H1 (cell line): Measurements from ENCODE around the gene NEDD4L. TPM values are rescaled to one million over a fixed set of nuclear protein-coding genes. Genes with fewer than 3 reads are reported as not detected.

Experiments used
- CTCF ChIA-PET: fragments of 300-600 bp; sonication (Branson Sonifier 250); formaldehyde crosslinking; loops from one replicate; lab custom pipeline; 2021; ENCODE audit not compliant: partially characterized antibody; lab: Charles Lee
- POLR2A ChIA-PET: fragments of 300-600 bp; sonication (Branson Sonifier 250); formaldehyde crosslinking; loops from one replicate; lab custom pipeline; 2021; ENCODE audit warnings: inconsistent platforms; ENCODE audit not compliant: partially characterized antibody; lab: Charles Lee
- DNase-seq, 2 experiments: peaks; one replicate each; pipeline versions ENCODE4 v3.0.0 to v3.0.0-alpha.2; 2010 to 2022; ENCODE audit warnings: low spot score in 2 of 2, low read depth in 1 of 2, mixed read lengths in 1 of 2
- FAIRE-seq: peaks from 2 replicates; lab custom pipeline; 2011; peaks lifted over from hg19 to GRCh38; lab: Jason Lieb, UNC
- H2AFZ ChIP-seq: 2 replicates; pipeline ENCODE4 v1.8.1; 2012; ENCODE audit warnings: low read length, inconsistent platforms
- H2AK5ac ChIP-seq: 2 replicates; pipeline ENCODE4 v1.6.1; 2013; ENCODE audit warnings: low read depth, low read length
- H2BK120ac ChIP-seq: replicated peaks from 2 replicates; pipeline ENCODE3; 2013; ENCODE audit warnings: low read depth, low read length, inconsistent platforms
- H2BK12ac ChIP-seq: 2 replicates; pipeline ENCODE4 v1.6.1; 2013; ENCODE audit warnings: low read depth, low read length
- H2BK15ac ChIP-seq: 2 replicates; pipeline ENCODE4 v1.6.1; 2013; ENCODE audit warnings: low read length
- H2BK20ac ChIP-seq: 2 replicates; pipeline ENCODE4 v1.6.1; 2013; ENCODE audit warnings: low read length
- H2BK5ac ChIP-seq: 2 replicates; pipeline ENCODE4 v1.6.1; 2013; ENCODE audit warnings: low read depth, low read length
- H3K14ac ChIP-seq: 2 replicates; pipeline ENCODE4 v1.6.1; 2013; ENCODE audit warnings: inconsistent platforms; ENCODE audit not compliant: insufficient read length
- H3K18ac ChIP-seq: 2 replicates; pipeline ENCODE4 v1.6.1; 2013; ENCODE audit warnings: low read length; ENCODE audit errors: extremely low read depth
- H3K23ac ChIP-seq: 2 replicates; pipeline ENCODE4 v1.6.1; 2013; ENCODE audit warnings: inconsistent platforms; ENCODE audit not compliant: insufficient read length
- H3K23me2 ChIP-seq: 2 replicates; pipeline ENCODE4 v1.6.1; 2013; ENCODE audit warnings: low read depth, low read length
- H3K27ac ChIP-seq: 2 replicates; pipeline ENCODE4 v1.6.1; 2011; ENCODE audit warnings: low read depth, low read length, inconsistent platforms
- H3K27me3 ChIP-seq, 4 experiments: replicated peaks in 1 of 4; 1 replicate in 1 of 4; 2 replicates in 3 of 4; pipeline versions ENCODE4 v1.6.1 to v1.8.1; 2011 to 2013; ENCODE audit warnings: low read length in 3 of 4, mild to moderate bottlenecking in 3 of 4, inconsistent platforms in 2 of 4, mixed read lengths in 2 of 4, moderate library complexity in 1 of 4; ENCODE audit not compliant: control insufficient read depth in 3 of 4, insufficient read depth in 3 of 4; ENCODE audit errors: extremely low read depth in 1 of 4
- H3K36me3 ChIP-seq, 4 experiments: 2 replicates each; pipeline versions ENCODE4 v1.6.1 to v1.8.1; 2011 to 2013; ENCODE audit warnings: mild to moderate bottlenecking in 4 of 4, low read length in 3 of 4, moderate library complexity in 2 of 4, control low read depth in 1 of 4, inconsistent platforms in 1 of 4; ENCODE audit not compliant: insufficient read depth in 4 of 4, control insufficient read depth in 2 of 4
- H3K4ac ChIP-seq: replicated peaks from 2 replicates; pipeline ENCODE3; 2013; ENCODE audit warnings: low read length, low read depth, mixed read lengths, inconsistent platforms; ENCODE audit not compliant: insufficient read length
- H3K4me1 ChIP-seq, 4 experiments: replicated peaks in 1 of 4; 1 replicate in 1 of 4; 2 replicates in 3 of 4; pipeline versions ENCODE4 v1.6.1 to v1.8.1; 2011 to 2013; ENCODE audit warnings: low read length in 3 of 4, inconsistent platforms in 2 of 4, mixed read lengths in 1 of 4; ENCODE audit not compliant: insufficient read depth in 4 of 4, control insufficient read depth in 3 of 4
- H3K4me2 ChIP-seq, 2 experiments: 2 replicates each; pipeline versions ENCODE4 v1.6.1 to v1.8.1; 2011 to 2013; ENCODE audit warnings: low read depth in 2 of 2, low read length in 2 of 2, control low read depth in 1 of 2, inconsistent platforms in 1 of 2, mild to moderate bottlenecking in 1 of 2; ENCODE audit not compliant: insufficient read depth in 1 of 2
- H3K4me3 ChIP-seq, 4 experiments: fragments of 200-600, 300-600 bp in 1 of 4; sonication (generic), shearing (Covaris generic), sonication (Bioruptor Twin) in 1 of 4; 2 replicates each; pipeline versions ENCODE4 v1.5.1 to v1.8.1; 2011 to 2016; ENCODE audit warnings: low read length in 4 of 4, low read depth in 3 of 4, control low read depth in 2 of 4, inconsistent platforms in 2 of 4, mild to moderate bottlenecking in 2 of 4, mixed read lengths in 1 of 4, moderate library complexity in 1 of 4; ENCODE audit not compliant: insufficient read depth in 2 of 4; ENCODE audit errors: extremely low read depth in 1 of 4
- H3K56ac ChIP-seq: replicated peaks from 2 replicates; pipeline ENCODE3; 2013; ENCODE audit warnings: low read depth, mild to moderate bottlenecking, mixed read lengths, low read length, inconsistent platforms; ENCODE audit not compliant: insufficient read length
- H3K79me1 ChIP-seq: 2 replicates; pipeline ENCODE4 v1.6.1; 2013; ENCODE audit warnings: low read depth, low read length, control low read depth
- H3K79me2 ChIP-seq, 2 experiments: 2 replicates each; pipeline versions ENCODE4 v1.6.1 to v1.8.1; 2012 to 2013; ENCODE audit warnings: low read length in 2 of 2, mild to moderate bottlenecking in 2 of 2, inconsistent platforms in 1 of 2; ENCODE audit not compliant: insufficient read depth in 2 of 2, control insufficient read depth in 1 of 2
- H3K9ac ChIP-seq, 4 experiments: replicated peaks in 1 of 4; 1 replicate in 1 of 4; 2 replicates in 3 of 4; pipeline versions ENCODE4 v1.6.1 to v1.8.1; 2011 to 2013; ENCODE audit warnings: low read depth in 3 of 4, low read length in 3 of 4, control low read depth in 2 of 4, mild to moderate bottlenecking in 2 of 4, moderate library complexity in 2 of 4, inconsistent platforms in 1 of 4; ENCODE audit errors: extremely low read depth in 1 of 4
- H3K9me3 ChIP-seq, 2 experiments: 2 replicates each; pipeline versions ENCODE4 v1.6.1 to v1.8.1; 2012 to 2013; ENCODE audit warnings: mild to moderate bottlenecking in 2 of 2, moderate library complexity in 2 of 2, control low read depth in 1 of 2, inconsistent platforms in 1 of 2, low read depth in 1 of 2, low read length in 1 of 2, mixed read lengths in 1 of 2; ENCODE audit not compliant: insufficient read depth in 2 of 2
- H4K20me1 ChIP-seq, 2 experiments: replicated peaks in 1 of 2; 2 replicates each; pipeline versions ENCODE3 to v1.8.1; 2011 to 2013; ENCODE audit warnings: inconsistent platforms in 2 of 2, low read length in 2 of 2, mild to moderate bottlenecking in 1 of 2; ENCODE audit not compliant: insufficient read depth in 2 of 2, control insufficient read depth in 1 of 2
- H4K5ac ChIP-seq: 2 replicates; pipeline ENCODE4 v1.6.1; 2013; ENCODE audit warnings: low read length, low read depth, mixed read lengths, inconsistent platforms; ENCODE audit not compliant: insufficient read length
- H4K8ac ChIP-seq: 2 replicates; pipeline ENCODE4 v1.8.0; 2013; ENCODE audit warnings: mild to moderate bottlenecking, moderate library complexity, low read length, inconsistent platforms; ENCODE audit not compliant: insufficient read depth; ENCODE audit errors: extremely low read depth
- H4K91ac ChIP-seq: replicated peaks from 2 replicates; pipeline ENCODE3; 2013; ENCODE audit warnings: low read length, mixed read lengths, inconsistent platforms; ENCODE audit not compliant: insufficient read length
- ASH2L ChIP-seq: fragments of 200-600, 300-600 bp; sonication (generic); IDR thresholded peaks from one replicate; pipeline ENCODE4 v1.7.1; 2017; ENCODE audit warnings: low read length
- ATF3 ChIP-seq: IDR thresholded peaks from 2 replicates; pipeline ENCODE4 v1.6.1; 2011; ENCODE audit warnings: low read depth, mild to moderate bottlenecking, low read length; ENCODE audit not compliant: insufficient read depth
- BRCA1 ChIP-seq: IDR thresholded peaks from 2 replicates; pipeline ENCODE4 v1.6.1; 2012; ENCODE audit warnings: low read depth, low read length, improper control_type of control experiment
- CEBPB ChIP-seq: IDR thresholded peaks from 2 replicates; pipeline ENCODE4 v1.6.1; 2012; ENCODE audit warnings: low read depth, low read length
- CTBP2 ChIP-seq: IDR thresholded peaks from 2 replicates; pipeline ENCODE4 v1.7.0; 2011; ENCODE audit warnings: borderline replicate concordance, mild to moderate bottlenecking, moderate library complexity, mixed read lengths, low read length; ENCODE audit not compliant: insufficient read depth, insufficient read length
- CTCF ChIP-seq, 3 experiments: IDR thresholded peaks; 1 replicate in 2 of 3; 2 replicates in 1 of 3; pipeline versions ENCODE4 v1.5.1 to v1.6.1; 2011; ENCODE audit warnings: low read length in 3 of 3, mild to moderate bottlenecking in 3 of 3, inconsistent platforms in 2 of 3, low read depth in 1 of 3, moderate library complexity in 1 of 3; ENCODE audit not compliant: insufficient read depth in 1 of 3; ENCODE audit errors: control extremely low read depth in 1 of 3
- POLR2A ChIP-seq, 2 experiments: IDR thresholded peaks; 1 replicate in 1 of 2; 2 replicates in 1 of 2; pipeline ENCODE4 v1.6.1; 2011; ENCODE audit warnings: low read depth in 2 of 2, low read length in 2 of 2, mild to moderate bottlenecking in 2 of 2; ENCODE audit errors: control extremely low read depth in 1 of 2
- RAD21 ChIP-seq, 2 experiments: IDR thresholded peaks in 1 of 2; conservative IDR thresholded peaks in 1 of 2; 2 replicates each; pipeline ENCODE4 v1.6.1; 2011; ENCODE audit warnings: low read depth in 2 of 2, low read length in 2 of 2, improper control_type of control experiment in 1 of 2, inconsistent platforms in 1 of 2, mild to moderate bottlenecking in 1 of 2, moderate library complexity in 1 of 2
- TCF12 ChIP-seq: IDR thresholded peaks from 2 replicates; pipeline ENCODE4 v1.6.1; 2011; ENCODE audit warnings: low read depth, mild to moderate bottlenecking, low read length
- USF2 ChIP-seq: IDR thresholded peaks from 2 replicates; pipeline ENCODE4 v1.6.1; 2011; ENCODE audit warnings: low read length, improper control_type of control experiment
- WGBS, 2 experiments: shearing (Covaris generic) in 1 of 2; methylation state at CpG; one replicate each; pipeline versions ENCODE4 v1.1.6 to v1.1.7; 2013 to 2015; ENCODE audit warnings: low lambda C conversion rate in 2 of 2, mixed read lengths in 2 of 2, inconsistent platforms in 1 of 2, low coverage in 1 of 2, missing lambda C conversion rate in 1 of 2; ENCODE audit not compliant: insufficient replicate concordance in 2 of 2, insufficient coverage in 1 of 2, insufficient read length in 1 of 2; ENCODE audit errors: extremely low coverage in 1 of 2, missing lambda C conversion rate in 1 of 2; 5-methylcytosine and 5-hydroxymethylcytosine counted together
- polyA plus RNA-seq, 7 experiments: library from polyadenylated mRNA; depleted of rRNA in 3 of 7; stranded (reverse) in 5 of 7; unstranded in 2 of 7; fragments of >200 nt in 5 of 7; fragments of 200-250 nt in 2 of 7; gene quantifications; 1 replicate in 5 of 7; 2 replicates in 1 of 7; 4 replicates in 1 of 7; pipeline versions ENCODE4 v1.2.1 to v1.2.3, GENCODE V29; 2011 to 2013; ENCODE audit warnings: missing spikeins in 2 of 7, mixed read lengths in 2 of 7
- total RNA-seq: library from RNA; stranded (reverse); fragmentation: NEBNext Ultra II Directional; extraction: Animal tissue kit (Norgen Biotek cat#: 25700); gene quantifications from 2 replicates; pipeline ENCODE4 v1.2.1, GENCODE V29; 2021

NEDD4L gene
- total and polyA plus RNA-seq, 2 of the 8 experiments (the other 6 are each of a cell fraction or from before 2014, with no cell fraction given) = 37.3 to 69.8 TPM

GRCh38 chr18:58168993-58169392, 125.0 kb downstream of the NEDD4L start:
- H3K36me3 ChIP-seq = no peaks in the 10 kb centered on the region
- FAIRE-seq (no peak), DNase-seq (no peak)
- H4K5ac ChIP-seq = no peak overlapping the region
- no peak overlapping the region for H3K4me3 ChIP-seq
- no peak overlapping the region for H3K27ac ChIP-seq
- no peaks in the 10 kb centered on the region for H3K27me3 ChIP-seq
- H3K79me1 ChIP-seq = peaks cover 4% of the 10 kb centered on the region
- 86% methylated on average over 10 of the region's 10 CpGs; no CpG with 5 or more reads in 1 of the 2 experiments for WGBS, 2 experiments
- TF ChIP-seq ASH2L (no peak), BRCA1 (no peak), USF2 (no peak), RAD21 (IDR thresholded peaks at IDR 0.05 in 1 of 2, conservative IDR thresholded peaks at IDR 0.05 in 1 of 2; ENCODE audit: low read depth in 2 of 2, low read length in 2 of 2) (no peak), CEBPB (no peak), TCF12 (no peak), CTBP2 (no peak), POLR2A (IDR thresholded peaks at IDR 0.05; ENCODE audit: control extremely low read depth in 1 of 2, low read depth in 2 of 2, low read length in 2 of 2) (no peak), ATF3 (no peak), CTCF (IDR thresholded peaks at IDR 0.05; ENCODE audit: control extremely low read depth in 1 of 3, insufficient read depth in 1 of 3, low read depth in 1 of 3, low read length in 3 of 3) (no peak)
- TF ChIP-seq, all 59 proteins: peak for 0
- Histone ChIP-seq H2BK120ac (no peak overlapping the region), H3K4me1 (peaks cover 0 to 3% (median 1%) of the 10 kb centered on the region in 4 experiments; a peak in 2 of 7 replicates), H3K56ac (no peak overlapping the region), H3K9ac (no peak overlapping the region), H3K9me3 (no peaks in the 10 kb centered on the region), H2BK15ac (no peak overlapping the region), H2BK20ac (no peak overlapping the region), H2BK12ac (no peak overlapping the region), H3K4me2 (no peak overlapping the region), H4K20me1 (peaks cover 2 to 4% of the 10 kb centered on the region in 2 experiments), H3K14ac (no peak overlapping the region), H3K18ac (no peak overlapping the region), H2BK5ac (no peak overlapping the region), H3K79me2 (no peaks in the 10 kb centered on the region; a peak in 2 of 4 replicates), H2AK5ac (no peak overlapping the region), H3K23ac (no peak overlapping the region), H4K91ac (no peak overlapping the region), H3K4ac (no peak overlapping the region), H3K23me2 (no peaks in the 10 kb centered on the region), H4K8ac (no peak overlapping the region), H2AFZ (no peak overlapping the region)
- ChIA-PET POLR2A (no interaction called here), CTCF (interaction anchor here (0.7 to 1.4 kb wide), 3 partner anchors 12 to 259 kb away, joined by 3 to 5 read pairs (median 3); no protein-coding TSS in a partner anchor)
